Measurements from ENCODE around the gene PARP11.

The PARP11 gene

GRCh38 chr12:3827301-3828000, 45.7 kb downstream of the PARP11 start:
- DNase-seq (ENCODE audit: low read depth in 2 of 2) = no peak

GRCh38 chr12:3821441-3821840, 51.8 kb downstream of the PARP11 start:
- DNase-seq (ENCODE audit: low read depth in 2 of 2) = no peak

GRCh38 chr12:3820122-3820521, 53.1 kb downstream of the PARP11 start:
- DNase-seq (ENCODE audit: low read depth in 2 of 2) = no peak

GRCh38 chr12:3816266-3816665, 56.9 kb downstream of the PARP11 start:
- DNase-seq (ENCODE audit: low read depth in 2 of 2) = no peak

- DNase-seq (ENCODE audit: low read depth in 2 of 2) = no peak
Observed at GRCh38 chr12:3815094-3815766, 58.0 kb downstream of the PARP11 start.

GRCh38 chr12:3810540-3810939, 62.7 kb downstream of the PARP11 start:
- no peak for DNase-seq (ENCODE audit: low read depth in 2 of 2)

GRCh38 chr12:3810016-3810370, 63.2 kb downstream of the PARP11 start:
- no peak for DNase-seq (ENCODE audit: low read depth in 2 of 2)

DNA sequence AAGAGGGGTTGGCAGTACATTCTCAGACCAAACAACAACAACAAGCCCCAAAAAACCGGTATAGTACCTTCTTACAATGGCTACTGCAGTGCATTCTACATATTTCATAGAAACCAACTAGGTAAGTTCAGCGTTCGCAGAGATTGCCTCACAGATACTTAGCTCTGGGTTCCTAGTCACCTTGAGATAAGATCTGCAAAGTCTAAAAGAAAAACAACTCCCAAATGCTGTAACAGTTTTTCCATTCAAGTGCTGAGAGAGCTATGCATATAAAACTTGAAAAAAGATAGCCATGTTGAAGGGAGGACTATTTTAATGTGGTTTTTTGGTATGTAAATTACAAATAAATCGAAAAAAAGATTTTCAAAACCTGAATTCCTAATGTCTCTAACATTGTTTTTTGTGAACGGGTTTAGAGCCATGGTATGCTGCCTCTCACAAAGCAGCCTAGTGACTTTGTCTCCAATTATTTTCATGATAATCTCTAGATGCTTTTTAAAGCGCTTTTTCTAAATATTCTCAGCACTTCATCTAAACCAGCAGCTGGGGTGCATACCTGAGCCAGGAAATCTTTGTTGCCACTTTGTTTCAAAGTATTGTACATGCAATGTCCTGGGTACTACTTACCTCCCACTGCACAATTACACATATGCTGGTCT, 63.7 kb downstream of the PARP11 start:
- DNase-seq (ENCODE audit: low read depth in 2 of 2) = no peak

- DNase-seq (ENCODE audit: low read depth in 2 of 2) = no peak
Observed at GRCh38 chr12:3805077-3805476, 68.1 kb downstream of the PARP11 start.

DNA sequence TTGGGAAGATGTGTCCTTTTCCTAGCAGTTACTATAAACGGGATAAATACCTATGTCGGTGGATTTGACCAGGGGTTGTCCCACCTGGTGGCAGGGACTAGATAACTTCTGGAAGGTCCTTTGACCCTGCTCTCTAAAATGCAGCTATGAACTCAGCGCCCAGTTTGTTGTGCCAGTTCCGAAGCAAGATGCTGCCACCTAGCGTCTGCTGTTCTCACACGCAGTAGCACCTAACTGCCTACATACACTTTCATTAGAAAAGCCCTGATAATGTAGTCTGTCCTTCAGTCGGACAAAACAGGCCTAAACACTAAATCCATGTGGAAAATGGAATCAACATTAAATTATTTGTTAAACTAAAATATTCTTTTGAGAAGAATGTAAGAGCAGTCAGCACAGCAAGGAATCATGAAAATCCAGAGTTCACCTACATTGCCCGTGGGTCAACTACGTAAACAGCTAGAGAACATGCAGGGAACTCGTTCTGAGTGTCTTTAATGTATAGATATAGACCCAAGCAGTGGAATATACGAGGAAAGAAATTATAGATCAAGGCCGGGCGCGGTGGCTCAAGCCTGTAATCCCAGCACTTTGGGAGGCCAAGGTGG, 69.2 kb downstream of the PARP11 start:
- DNase-seq (ENCODE audit: low read depth in 2 of 2) = peak; percentile 34 to 46

DNA sequence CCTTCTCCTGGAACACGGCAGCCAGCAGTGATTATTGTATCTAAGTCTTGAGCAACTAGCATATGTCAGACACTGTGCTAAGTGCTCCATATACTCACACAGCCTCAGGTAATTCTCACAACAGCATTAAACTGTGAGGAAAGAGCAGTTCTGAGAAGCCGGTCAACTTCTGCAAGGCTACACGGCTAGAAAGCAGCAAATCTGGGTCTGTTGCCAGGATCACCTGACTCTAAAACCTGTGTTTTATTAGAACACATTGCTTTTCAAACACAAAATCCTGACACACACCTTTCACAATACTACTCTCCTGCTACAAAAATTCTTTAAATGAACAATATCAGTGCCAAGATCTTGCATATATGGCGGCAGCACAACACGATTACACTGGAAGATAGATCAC, 70.5 kb downstream of the PARP11 start:
- DNase-seq (ENCODE audit: low read depth in 2 of 2) = no peak

DNA sequence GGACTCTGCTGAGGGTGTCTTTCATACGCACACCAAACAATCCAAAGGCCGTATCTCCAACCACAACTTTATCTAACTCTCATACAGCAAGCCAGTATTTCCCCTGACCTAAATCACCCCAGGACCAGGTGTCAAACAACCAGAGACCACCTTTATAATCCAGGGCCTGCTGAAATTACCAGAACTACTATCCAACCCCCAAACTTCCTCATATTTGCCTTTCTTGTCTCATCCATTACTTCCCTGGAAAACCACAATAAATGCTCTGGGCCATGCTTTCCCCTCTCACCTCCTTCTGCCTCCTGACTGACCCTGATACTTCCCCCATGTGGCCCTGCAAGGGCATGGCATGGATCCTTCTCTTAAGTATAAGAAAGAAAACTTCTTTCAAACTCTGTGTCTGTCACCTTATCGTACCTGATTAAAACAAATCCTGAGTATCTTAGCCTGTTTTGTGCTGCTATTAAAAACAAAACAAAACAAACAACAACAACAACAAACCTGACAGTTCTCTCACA, 75.6 kb downstream of the PARP11 start:
- no peak for DNase-seq (ENCODE audit: low read depth in 2 of 2)

DNA sequence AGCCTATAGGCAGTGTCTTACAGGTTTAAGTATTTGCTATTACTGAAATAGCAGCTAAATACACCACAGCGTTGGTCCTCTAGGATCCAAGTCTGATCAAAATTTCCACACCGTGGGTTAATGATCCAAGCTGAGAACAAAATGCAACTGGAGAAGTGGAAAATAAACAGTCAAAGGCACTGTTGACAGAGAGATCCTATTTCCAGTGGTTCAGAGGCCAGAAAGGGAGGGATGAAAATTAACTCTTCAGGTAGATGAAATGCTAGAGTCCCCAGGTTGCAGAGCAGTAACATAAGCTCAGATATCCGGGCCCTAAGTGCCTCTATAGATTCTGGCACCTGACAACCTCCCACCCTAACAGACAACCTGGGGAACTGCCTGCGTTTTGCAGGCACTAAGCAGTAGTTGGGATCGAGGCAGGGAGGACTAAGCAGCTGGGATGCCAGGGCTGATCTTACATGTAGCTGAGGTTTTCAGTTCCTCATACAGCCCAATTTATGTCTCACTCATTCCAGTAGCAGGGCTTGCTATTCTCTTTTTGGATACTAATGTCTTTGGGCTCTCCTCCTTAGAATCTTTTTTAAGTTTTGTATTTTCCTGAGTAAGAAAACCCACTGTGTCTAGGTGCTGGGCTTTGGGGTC, 77.6 kb downstream of the PARP11 start:
- no peak for DNase-seq (ENCODE audit: low read depth in 2 of 2)

DNA sequence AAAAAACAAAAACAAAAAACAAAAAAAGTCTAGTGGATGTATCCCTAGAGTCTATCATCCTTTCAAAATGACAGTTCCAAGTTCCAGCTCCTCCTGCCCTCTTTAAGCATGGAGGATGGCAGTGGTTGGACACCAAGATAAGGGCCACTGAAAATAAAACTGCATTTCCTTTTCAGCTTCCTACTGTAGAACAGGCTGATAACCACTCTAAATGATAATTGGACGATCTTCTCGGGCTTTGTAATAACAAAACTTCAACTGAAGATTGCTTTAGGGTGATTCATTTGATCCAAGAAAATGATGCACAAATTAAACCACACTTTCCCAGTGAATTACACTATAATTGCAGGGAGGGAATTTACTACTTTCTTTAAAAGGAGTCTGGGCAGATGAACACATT, 78.1 kb downstream of the PARP11 start:
- no peak for DNase-seq (ENCODE audit: low read depth in 2 of 2)

- DNase-seq (ENCODE audit: low read depth in 2 of 2) = no peak
Observed at GRCh38 chr12:3792623-3793288, 80.4 kb downstream of the PARP11 start.

DNA sequence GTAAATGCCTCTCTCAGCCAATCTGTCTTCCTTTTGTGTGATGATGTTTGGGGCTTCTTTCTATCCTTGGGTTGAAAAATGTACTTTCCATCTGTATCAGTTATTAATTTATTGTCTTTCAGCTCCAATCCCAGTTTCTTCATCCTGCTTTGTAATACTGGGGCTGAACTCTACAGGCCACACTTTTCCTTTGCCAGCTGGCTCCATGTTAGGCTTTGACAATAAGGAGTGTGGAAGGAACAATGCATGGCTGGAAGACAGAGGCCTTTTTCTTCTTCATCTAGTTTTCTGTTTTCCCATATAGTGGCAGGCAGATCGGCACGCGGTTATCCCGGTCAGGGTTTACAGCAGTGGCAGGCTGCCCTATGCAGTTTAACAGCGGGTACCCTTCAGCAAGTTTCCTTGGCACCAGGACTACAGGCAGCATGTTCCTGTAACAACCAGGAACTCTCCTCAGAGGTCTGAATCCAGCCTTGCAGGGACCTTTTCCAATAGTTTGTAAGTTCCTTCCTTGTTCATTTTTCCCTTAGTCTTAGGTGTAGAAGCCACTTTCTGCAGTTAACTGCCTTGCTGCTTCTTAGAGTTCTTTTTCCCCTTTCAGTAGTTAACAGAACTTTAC, 81.8 kb downstream of the PARP11 start:
- DNase-seq (ENCODE audit: low read depth in 2 of 2) = no peak

GRCh38 chr12:3790642-3791041, 82.6 kb downstream of the PARP11 start:
- DNase-seq (ENCODE audit: low read depth in 2 of 2) = no peak

DNA sequence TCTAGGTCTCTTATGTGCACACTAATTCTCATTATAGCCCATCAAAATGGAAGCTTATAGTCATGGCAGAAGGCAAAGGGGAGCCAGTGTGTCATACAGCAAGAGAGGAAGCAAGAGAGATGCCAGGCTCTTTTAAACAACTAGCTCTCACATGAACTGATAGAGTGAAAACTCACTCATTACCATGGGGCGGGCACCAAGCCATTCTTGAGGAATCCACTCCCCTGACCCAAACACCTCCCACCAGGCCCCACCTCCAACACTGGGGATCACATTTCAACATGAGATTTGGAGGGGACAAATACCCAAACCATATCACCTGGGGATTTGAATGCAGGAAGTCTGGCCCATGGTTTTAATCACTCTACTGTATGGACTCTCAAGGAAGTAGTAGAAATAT, 83.4 kb downstream of the PARP11 start:
- DNase-seq (ENCODE audit: low read depth in 2 of 2) = no peak

- DNase-seq (ENCODE audit: low read depth in 2 of 2) = no peak
Observed at GRCh38 chr12:3777206-3777809, 95.9 kb downstream of the PARP11 start.

GRCh38 chr12:3775385-3776035, 97.7 kb downstream of the PARP11 start:
- DNase-seq (ENCODE audit: low read depth in 2 of 2) = no peak
